ENCODE measurements around the gene CEP89. TPM values are rescaled to one million over a fixed set of nuclear protein-coding genes. Genes with fewer than 3 reads are reported as not detected.

The CEP89 gene
- total and polyA plus RNA-seq, 7 experiments from 2014 or later = 7.4 to 22.4 (median 12.4) TPM

- H3K9me3 Mint-ChIP-seq = no peaks in the 10 kb centered on the region
- Histone ChIP-seq H3K27me3 (ENCODE audit: control insufficient read depth in 2 of 2, insufficient read depth in 2 of 2, low read length in 2 of 2) (no peaks in the 10 kb centered on the region), H3K4me3 (ENCODE audit: low read length) (no peak overlapping the region), H3K4me1 (ENCODE audit: control insufficient read depth in 2 of 2, insufficient read depth in 2 of 2, low read length in 2 of 2) (no peaks in the 10 kb centered on the region), H3K27ac (ENCODE audit: low read depth, low read length) (no peak overlapping the region), H3K36me3 (ENCODE audit: control insufficient read depth in 2 of 3, insufficient read depth in 3 of 3, low read length in 3 of 3) (no peaks in the 10 kb centered on the region), H3K9me3 (ENCODE audit: control insufficient read depth in 2 of 3, low read length in 3 of 3) (no peaks in the 10 kb centered on the region)
- H3K27me3 Mint-ChIP-seq = no peaks in the 10 kb centered on the region
- H3K4me3 Mint-ChIP-seq = no peak overlapping the region
- DNase-seq (no peak), ATAC-seq (no peak)
- no peak overlapping the region for H3K27ac Mint-ChIP-seq
- ChIA-PET CTCF (no interaction called here), POLR2A (no interaction called here)
- no peaks in the 10 kb centered on the region for H3K4me1 Mint-ChIP-seq
- H3K36me3 Mint-ChIP-seq = no peaks in the 10 kb centered on the region
- intact Hi-C loops (cut with micrococcal nuclease) = no loop called here
Observed at GRCh38 chr19:32866564-32867265, 105.0 kb downstream of the CEP89 start.

GRCh38 chr19:32866061-32866460 lies 105.7 kb downstream of the CEP89 start:
- H3K4me3 Mint-ChIP-seq = no peak overlapping the region
- intact Hi-C loops (cut with micrococcal nuclease) = no loop called here
- CTCF ChIA-PET = no interaction called here

GRCh38 chr19:32865326-32865725 lies 106.4 kb downstream of the CEP89 start:
- Histone ChIP-seq H3K4me3 (ENCODE audit: low read length) (no peak overlapping the region), H3K4me1 (ENCODE audit: control insufficient read depth in 2 of 2, insufficient read depth in 2 of 2, low read length in 2 of 2) (no peaks in the 10 kb centered on the region), H3K27me3 (ENCODE audit: control insufficient read depth in 2 of 2, insufficient read depth in 2 of 2, low read length in 2 of 2) (no peaks in the 10 kb centered on the region), H3K27ac (ENCODE audit: low read depth, low read length) (no peak overlapping the region), H3K9me3 (ENCODE audit: control insufficient read depth in 2 of 3, low read length in 3 of 3) (no peaks in the 10 kb centered on the region), H3K36me3 (ENCODE audit: control insufficient read depth in 2 of 3, insufficient read depth in 3 of 3, low read length in 3 of 3) (no peaks in the 10 kb centered on the region)
- ATAC-seq = no peak
- CTCF ChIA-PET = no interaction called here
- Mint-ChIP-seq H3K9me3 (no peaks in the 10 kb centered on the region), H3K36me3 (no peaks in the 10 kb centered on the region), H3K27me3 (no peaks in the 10 kb centered on the region), H3K27ac (no peak overlapping the region), H3K4me1 (no peaks in the 10 kb centered on the region), H3K4me3 (no peak overlapping the region)
- intact Hi-C loops (cut with micrococcal nuclease) = no loop called here
- POLR2A ChIA-PET = no interaction called here
- DNase-seq = no peak

More at GRCh38 chr19:32866061-32866460, 105.7 kb downstream of the CEP89 start:
- Histone ChIP-seq H3K9me3 (ENCODE audit: control insufficient read depth in 2 of 3, low read length in 3 of 3) (no peaks in the 10 kb centered on the region), H3K27me3 (ENCODE audit: control insufficient read depth in 2 of 2, insufficient read depth in 2 of 2, low read length in 2 of 2) (no peaks in the 10 kb centered on the region), H3K36me3 (ENCODE audit: control insufficient read depth in 2 of 3, insufficient read depth in 3 of 3, low read length in 3 of 3) (no peaks in the 10 kb centered on the region), H3K4me1 (ENCODE audit: control insufficient read depth in 2 of 2, insufficient read depth in 2 of 2, low read length in 2 of 2) (no peaks in the 10 kb centered on the region), H3K27ac (ENCODE audit: low read depth, low read length) (no peak overlapping the region), H3K4me3 (ENCODE audit: low read length) (no peak overlapping the region)
- DNase-seq (no peak), ATAC-seq (no peak)
- H3K9me3 Mint-ChIP-seq = no peaks in the 10 kb centered on the region
- POLR2A ChIA-PET = no interaction called here
- H3K36me3 Mint-ChIP-seq = no peaks in the 10 kb centered on the region
- no peaks in the 10 kb centered on the region for H3K4me1 Mint-ChIP-seq
- no peak overlapping the region for H3K27ac Mint-ChIP-seq
- H3K27me3 Mint-ChIP-seq = no peaks in the 10 kb centered on the region

- intact Hi-C loops (cut with micrococcal nuclease) = no loop called here
- Mint-ChIP-seq H3K4me3 (no peak overlapping the region), H3K36me3 (no peaks in the 10 kb centered on the region), H3K9me3 (no peaks in the 10 kb centered on the region), H3K27me3 (no peaks in the 10 kb centered on the region), H3K27ac (no peak overlapping the region), H3K4me1 (no peaks in the 10 kb centered on the region)
- Histone ChIP-seq H3K27me3 (ENCODE audit: control insufficient read depth in 2 of 2, insufficient read depth in 2 of 2, low read length in 2 of 2) (no peaks in the 10 kb centered on the region), H3K27ac (ENCODE audit: low read depth, low read length) (no peak overlapping the region), H3K36me3 (ENCODE audit: control insufficient read depth in 2 of 3, insufficient read depth in 3 of 3, low read length in 3 of 3) (no peaks in the 10 kb centered on the region), H3K4me3 (ENCODE audit: low read length) (no peak overlapping the region), H3K4me1 (ENCODE audit: control insufficient read depth in 2 of 2, insufficient read depth in 2 of 2, low read length in 2 of 2) (no peaks in the 10 kb centered on the region), H3K9me3 (ENCODE audit: control insufficient read depth in 2 of 3, low read length in 3 of 3) (no peaks in the 10 kb centered on the region)
- DNase-seq (no peak), ATAC-seq (no peak)
- ChIA-PET CTCF (no interaction called here), POLR2A (no interaction called here)
Observed at GRCh38 chr19:32864318-32865007, 107.3 kb downstream of the CEP89 start.

- Histone ChIP-seq H3K27me3 (ENCODE audit: control insufficient read depth in 2 of 2, insufficient read depth in 2 of 2, low read length in 2 of 2) (no peaks in the 10 kb centered on the region), H3K4me3 (ENCODE audit: low read length) (no peak overlapping the region), H3K9me3 (ENCODE audit: control insufficient read depth in 2 of 3, low read length in 3 of 3) (no peaks in the 10 kb centered on the region), H3K27ac (ENCODE audit: low read depth, low read length) (no peak overlapping the region), H3K4me1 (ENCODE audit: control insufficient read depth in 2 of 2, insufficient read depth in 2 of 2, low read length in 2 of 2) (no peaks in the 10 kb centered on the region), H3K36me3 (ENCODE audit: control insufficient read depth in 2 of 3, insufficient read depth in 3 of 3, low read length in 3 of 3) (no peaks in the 10 kb centered on the region)
- Mint-ChIP-seq H3K27me3 (no peaks in the 10 kb centered on the region), H3K9me3 (no peaks in the 10 kb centered on the region), H3K4me1 (no peaks in the 10 kb centered on the region), H3K27ac (no peak overlapping the region), H3K36me3 (peaks cover 0 to 4% (median 0%) of the 10 kb centered on the region in 5 donors), H3K4me3 (no peak overlapping the region)
- intact Hi-C loops (cut with micrococcal nuclease) = no loop called here
- POLR2A ChIA-PET = no interaction called here
- CTCF ChIA-PET = interaction anchor here (0.5 kb wide), 1 partner anchor 148 kb away, joined by 3 read pairs; no protein-coding TSS in a partner anchor
- DNase-seq = no peak
- no peak for ATAC-seq
Observed at GRCh38 chr19:32863841-32864240, 107.9 kb downstream of the CEP89 start.

- no peaks in the 10 kb centered on the region for H3K9me3 ChIP-seq (ENCODE audit: control insufficient read depth in 2 of 3, low read length in 3 of 3)
- H3K36me3 ChIP-seq (ENCODE audit: control insufficient read depth in 2 of 3, insufficient read depth in 3 of 3, low read length in 3 of 3) = no peaks in the 10 kb centered on the region
- no peaks in the 10 kb centered on the region for H3K9me3 Mint-ChIP-seq
- no peak overlapping the region for H3K27ac ChIP-seq (ENCODE audit: low read depth, low read length)
- no peak for ATAC-seq
- H3K27me3 ChIP-seq (ENCODE audit: control insufficient read depth in 2 of 2, insufficient read depth in 2 of 2, low read length in 2 of 2) = no peaks in the 10 kb centered on the region
- ChIA-PET POLR2A (no interaction called here), CTCF (interaction anchor here (0.5 kb wide), 1 partner anchor 147 kb away, joined by 3 read pairs; no protein-coding TSS in a partner anchor)
- no peaks in the 10 kb centered on the region for H3K4me1 Mint-ChIP-seq
- H3K36me3 Mint-ChIP-seq = peaks cover 0 to 4% (median 0%) of the 10 kb centered on the region in 5 donors
- H3K27ac Mint-ChIP-seq = no peak overlapping the region
- no peak overlapping the region for H3K4me3 ChIP-seq (ENCODE audit: low read length)
- intact Hi-C loops (cut with micrococcal nuclease) = no loop called here
- no peak overlapping the region for H3K4me3 Mint-ChIP-seq
- H3K4me1 ChIP-seq (ENCODE audit: control insufficient read depth in 2 of 2, insufficient read depth in 2 of 2, low read length in 2 of 2) = no peaks in the 10 kb centered on the region
- no peak for DNase-seq
- H3K27me3 Mint-ChIP-seq = no peaks in the 10 kb centered on the region
Observed at GRCh38 chr19:32863301-32863700, 108.5 kb downstream of the CEP89 start.

GRCh38 chr19:32862741-32863140 lies 109.0 kb downstream of the CEP89 start:
- Histone ChIP-seq H3K27me3 (ENCODE audit: control insufficient read depth in 2 of 2, insufficient read depth in 2 of 2, low read length in 2 of 2) (no peaks in the 10 kb centered on the region), H3K9me3 (ENCODE audit: control insufficient read depth in 2 of 3, low read length in 3 of 3) (no peaks in the 10 kb centered on the region), H3K4me1 (ENCODE audit: control insufficient read depth in 2 of 2, insufficient read depth in 2 of 2, low read length in 2 of 2) (no peaks in the 10 kb centered on the region), H3K4me3 (ENCODE audit: low read length) (no peak overlapping the region), H3K27ac (ENCODE audit: low read depth, low read length) (no peak overlapping the region), H3K36me3 (ENCODE audit: control insufficient read depth in 2 of 3, insufficient read depth in 3 of 3, low read length in 3 of 3) (no peaks in the 10 kb centered on the region)
- H3K4me3 Mint-ChIP-seq = no peak overlapping the region
- peaks cover 0 to 4% (median 0%) of the 10 kb centered on the region in 5 donors for H3K36me3 Mint-ChIP-seq
- H3K9me3 Mint-ChIP-seq = no peaks in the 10 kb centered on the region
- intact Hi-C loops (cut with micrococcal nuclease) = no loop called here
- POLR2A ChIA-PET = no interaction called here
- H3K27ac Mint-ChIP-seq = no peak overlapping the region
- CTCF ChIA-PET = no interaction called here
- no peaks in the 10 kb centered on the region for H3K27me3 Mint-ChIP-seq
- no peak for DNase-seq
- H3K4me1 Mint-ChIP-seq = no peaks in the 10 kb centered on the region
- ATAC-seq = no peak

Data from naive thymus-derived CD4-positive, alpha-beta T cell (primary cell).